ENCODE results near the gene RELN. TPM values are rescaled to one million over a fixed set of nuclear protein-coding genes. Genes with fewer than 3 reads are reported as not detected.

RELN gene
- polyA plus RNA-seq, 1 experiment = 4.3 TPM

DNA sequence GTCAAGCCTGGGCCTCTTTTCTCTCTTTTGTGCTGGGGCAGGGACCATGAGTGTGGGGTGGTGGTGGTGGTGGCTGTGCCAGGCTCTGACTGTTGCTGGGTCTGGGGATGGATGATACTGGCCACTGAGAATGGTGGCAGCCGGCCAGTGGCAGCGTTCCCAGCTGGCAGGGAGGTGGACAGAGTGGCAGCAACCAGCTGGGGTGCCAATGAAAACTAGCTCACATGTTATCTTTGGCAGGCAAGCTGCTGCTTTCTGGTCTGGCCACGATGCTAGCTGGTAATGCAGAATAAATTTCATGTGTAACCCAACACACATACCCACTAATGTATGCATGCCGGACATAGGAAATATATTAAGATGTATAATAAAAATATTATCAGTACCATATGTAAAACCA is 448.4 kb downstream of the RELN start:
- H3K4me3 ChIP-seq (ENCODE audit: low read depth, low read length) = no peak overlapping the region
- CTCF ChIA-PET = no interaction called here
- POLR2A ChIA-PET = no interaction called here
- TF ChIP-seq, protein P1, sequence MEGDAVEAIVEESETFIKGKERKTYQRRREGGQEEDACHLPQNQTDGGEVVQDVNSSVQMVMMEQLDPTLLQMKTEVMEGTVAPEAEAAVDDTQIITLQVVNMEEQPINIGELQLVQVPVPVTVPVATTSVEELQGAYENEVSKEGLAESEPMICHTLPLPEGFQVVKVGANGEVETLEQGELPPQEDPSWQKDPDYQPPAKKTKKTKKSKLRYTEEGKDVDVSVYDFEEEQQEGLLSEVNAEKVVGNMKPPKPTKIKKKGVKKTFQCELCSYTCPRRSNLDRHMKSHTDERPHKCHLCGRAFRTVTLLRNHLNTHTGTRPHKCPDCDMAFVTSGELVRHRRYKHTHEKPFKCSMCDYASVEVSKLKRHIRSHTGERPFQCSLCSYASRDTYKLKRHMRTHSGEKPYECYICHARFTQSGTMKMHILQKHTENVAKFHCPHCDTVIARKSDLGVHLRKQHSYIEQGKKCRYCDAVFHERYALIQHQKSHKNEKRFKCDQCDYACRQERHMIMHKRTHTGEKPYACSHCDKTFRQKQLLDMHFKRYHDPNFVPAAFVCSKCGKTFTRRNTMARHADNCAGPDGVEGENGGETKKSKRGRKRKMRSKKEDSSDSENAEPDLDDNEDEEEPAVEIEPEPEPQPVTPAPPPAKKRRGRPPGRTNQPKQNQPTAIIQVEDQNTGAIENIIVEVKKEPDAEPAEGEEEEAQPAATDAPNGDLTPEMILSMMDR (IDR thresholded peaks at IDR 0.05; ENCODE audit: insufficient read depth, low read depth, low read length) = no peak
- DNase-seq (ENCODE audit: low read depth) = no peak
- no peaks in the 10 kb centered on the region for H3K27me3 ChIP-seq (ENCODE audit: control insufficient read depth, insufficient read depth, low read length)
- H3K36me3 ChIP-seq (ENCODE audit: control insufficient read depth, insufficient read depth, low read length) = no peaks in the 10 kb centered on the region

DNA sequence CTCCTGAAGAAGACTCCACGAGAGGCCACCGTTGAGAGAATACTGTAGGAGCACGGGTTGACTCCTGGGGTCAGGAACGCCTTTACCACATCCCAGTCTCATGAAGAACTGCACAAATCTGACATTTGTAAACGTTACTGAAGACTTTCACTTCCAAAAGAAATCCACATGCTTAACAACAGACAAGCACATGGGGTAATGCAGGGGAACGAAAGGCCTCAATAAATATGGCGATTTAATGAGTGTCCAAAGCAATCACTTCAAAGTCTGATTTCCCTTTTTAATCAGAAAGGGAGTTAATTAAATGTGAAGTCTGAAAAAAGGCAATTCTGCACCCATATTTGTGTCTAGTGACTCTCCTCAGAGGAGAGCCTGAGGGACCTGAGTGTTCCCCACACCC is 449.1 kb downstream of the RELN start:
- Histone ChIP-seq H3K36me3 (ENCODE audit: control insufficient read depth, insufficient read depth, low read length) (no peaks in the 10 kb centered on the region), H3K27me3 (ENCODE audit: control insufficient read depth, insufficient read depth, low read length) (no peaks in the 10 kb centered on the region), H3K4me3 (ENCODE audit: low read depth, low read length) (no peak overlapping the region)
- DNase-seq (ENCODE audit: low read depth) = no peak
- ChIA-PET POLR2A (no interaction called here), CTCF (no interaction called here)
- TF ChIP-seq, protein P1 (IDR thresholded peaks at IDR 0.05; ENCODE audit: insufficient read depth, low read depth, low read length) = no peak

DNA sequence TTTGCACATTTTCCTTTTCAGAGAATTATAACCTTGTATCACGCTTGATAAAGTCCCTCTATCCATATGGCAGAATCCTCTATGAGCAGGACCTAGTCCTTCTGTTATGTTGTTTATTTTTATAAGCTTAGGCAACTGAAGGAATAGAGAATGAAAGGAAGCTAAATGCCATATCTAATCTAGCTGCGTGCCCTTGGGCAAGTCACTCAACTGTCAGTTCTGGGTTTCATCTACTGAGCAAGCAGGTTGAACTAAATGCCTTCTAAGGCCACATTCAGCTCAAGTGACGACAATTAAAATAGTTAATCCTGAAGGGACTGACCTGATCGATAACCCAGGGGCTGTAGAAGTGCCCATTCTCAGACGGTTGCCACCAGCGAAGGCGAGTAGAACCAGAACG is 449.6 kb downstream of the RELN start:
- DNase-seq (ENCODE audit: low read depth) = no peak
- no peaks in the 10 kb centered on the region for H3K36me3 ChIP-seq (ENCODE audit: control insufficient read depth, insufficient read depth, low read length)
- ChIA-PET CTCF (no interaction called here), POLR2A (no interaction called here)
- H3K27me3 ChIP-seq (ENCODE audit: control insufficient read depth, insufficient read depth, low read length) = no peaks in the 10 kb centered on the region
- TF ChIP-seq, protein P1 (IDR thresholded peaks at IDR 0.05; ENCODE audit: insufficient read depth, low read depth, low read length) = no peak
- no peak overlapping the region for H3K4me3 ChIP-seq (ENCODE audit: low read depth, low read length)

DNA sequence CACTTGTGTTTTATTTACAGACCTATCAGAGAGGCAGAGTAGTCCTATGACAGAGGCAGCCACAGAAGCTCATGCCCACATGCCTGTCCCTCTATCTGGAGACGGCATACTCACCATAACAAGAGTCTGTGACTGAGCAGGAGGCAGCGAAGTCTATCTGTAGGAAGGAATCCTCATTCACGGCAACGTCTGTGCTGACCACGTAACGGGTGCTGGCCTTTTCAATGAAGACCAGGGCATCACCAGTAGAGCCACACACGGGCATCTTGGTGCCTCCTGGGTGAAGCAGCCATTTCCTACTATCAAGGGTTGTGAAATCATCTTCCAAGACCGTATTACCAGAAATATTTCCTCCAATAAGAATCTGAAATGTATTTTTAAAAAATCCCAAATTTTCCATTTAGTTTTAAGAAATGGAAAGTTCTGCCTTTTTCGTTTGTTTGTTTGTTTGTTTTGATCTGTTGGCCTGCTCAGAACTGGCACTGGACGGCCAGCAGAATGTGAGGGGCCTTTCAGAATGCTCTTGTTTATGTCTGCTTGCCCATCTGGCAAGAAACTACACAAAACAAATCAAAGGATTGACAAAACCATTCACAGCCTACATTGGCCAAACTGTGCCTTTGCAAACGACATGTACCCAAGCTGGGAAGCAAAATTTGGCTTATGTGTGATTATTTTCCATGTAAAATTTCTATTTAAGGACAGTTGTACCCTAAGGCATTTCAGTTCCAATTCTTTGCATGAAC is 450.3 kb downstream of the RELN start:
- DNase-seq (ENCODE audit: low read depth) = no peak
- CTCF ChIA-PET = no interaction called here
- no peaks in the 10 kb centered on the region for H3K36me3 ChIP-seq (ENCODE audit: control insufficient read depth, insufficient read depth, low read length)
- TF ChIP-seq, protein P1 (IDR thresholded peaks at IDR 0.05; ENCODE audit: insufficient read depth, low read depth, low read length) = no peak
- H3K27me3 ChIP-seq (ENCODE audit: control insufficient read depth, insufficient read depth, low read length) = no peaks in the 10 kb centered on the region
- no peak overlapping the region for H3K4me3 ChIP-seq (ENCODE audit: low read depth, low read length)
- POLR2A ChIA-PET = no interaction called here

DNA sequence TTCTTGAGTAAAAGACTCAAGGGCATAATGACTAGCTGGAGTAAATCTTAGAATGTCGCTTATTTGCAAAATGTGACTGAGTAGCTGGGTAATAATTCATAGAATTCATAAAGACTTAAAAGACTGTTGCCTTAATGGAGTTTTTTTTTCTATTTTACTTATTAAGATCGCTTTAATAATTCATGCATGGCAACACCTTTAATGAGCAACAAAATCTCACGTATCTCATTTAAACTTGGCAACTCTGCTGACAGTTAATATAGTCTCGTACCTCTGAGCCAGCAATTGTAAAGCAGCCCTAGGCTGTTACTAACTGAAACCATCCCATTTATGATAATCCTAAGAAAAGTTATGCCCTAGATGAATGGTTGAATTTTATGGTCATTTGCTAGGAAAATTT is 455.7 kb downstream of the RELN start:
- TF ChIP-seq, protein P1 (IDR thresholded peaks at IDR 0.05; ENCODE audit: insufficient read depth, low read depth, low read length) = no peak
- Histone ChIP-seq H3K4me3 (ENCODE audit: low read depth, low read length) (no peak overlapping the region), H3K36me3 (ENCODE audit: control insufficient read depth, insufficient read depth, low read length) (no peaks in the 10 kb centered on the region), H3K27me3 (ENCODE audit: control insufficient read depth, insufficient read depth, low read length) (no peaks in the 10 kb centered on the region)
- no peak for DNase-seq (ENCODE audit: low read depth)
- CTCF ChIA-PET = interaction anchor here (1.2 kb wide), 1 partner anchor 11 kb away, joined by 4 read pairs; no protein-coding TSS in a partner anchor
- POLR2A ChIA-PET = no interaction called here

Data from BJ (cell line).